ENCODE results near the gene TJP3. TPM values are rescaled to one million over a fixed set of nuclear protein-coding genes. Genes with fewer than 3 reads are reported as not detected.
"Not testable (repeated sequence)": the region's sequence is repeated elsewhere in the genome, so short reads cannot be mapped to it uniquely, and the experiment has no call there.

TJP3 gene
- total RNA-seq, 2 experiments from 2014 or later = 8.2 to 9.0 TPM

GRCh38 chr19:3753631-3754410, 45.6 kb downstream of the TJP3 start:
- Mint-ChIP-seq H3K4me3 (no peak overlapping the region), H3K9me3 (no peaks in the 10 kb centered on the region), H3K36me3 (ENCODE audit: low read depth) (peaks cover 65% of the 10 kb centered on the region), H3K4me1 (ENCODE audit: low read depth) (peaks cover 8% of the 10 kb centered on the region), H3K27ac (no peak overlapping the region), H3K27me3 (no peaks in the 10 kb centered on the region)
- Histone ChIP-seq H3K4me1 (ENCODE audit: insufficient read depth, low read length) (peaks cover 16% of the 10 kb centered on the region), H3K27ac (ENCODE audit: low read depth in 1 of 2, low read length in 2 of 2) (no peak overlapping the region), H3K4me3 (ENCODE audit: low read length) (no peak overlapping the region), H3K9me3 (ENCODE audit: control insufficient read depth in 1 of 2, insufficient read depth in 1 of 2, low read length in 2 of 2) (peaks cover 0 to 6% of the 10 kb centered on the region in 2 experiments), H3K27me3 (ENCODE audit: control insufficient read depth in 1 of 2, insufficient read depth in 2 of 2, low read length in 2 of 2) (no peaks in the 10 kb centered on the region), H3K36me3 (ENCODE audit: insufficient read depth, low read length) (peaks cover 59% of the 10 kb centered on the region)
- DNase-seq (no peak), ATAC-seq (ENCODE audit: poor library complexity) (no peak)
- intact Hi-C loops (cut with DNase I, micrococcal nuclease) = no loop called here
- TF ChIP-seq CTCF (IDR thresholded peaks at IDR 0.05) = no peak
- ChIA-PET POLR2A (interaction anchor here (2.4 kb wide), 1 partner anchor 9 kb away, joined by 8 read pairs; the partner anchor contains the start of genes APBA3 and MRPL54), CTCF (no interaction called here)

- peaks cover 46% of the 10 kb centered on the region for H3K4me1 ChIP-seq (ENCODE audit: insufficient read depth, low read length)
- H3K27ac Mint-ChIP-seq; H3K27me3 ChIP-seq (ENCODE audit: control insufficient read depth in 1 of 2, insufficient read depth in 2 of 2, low read length in 2 of 2); ATAC-seq (ENCODE audit: poor library complexity); CTCF ChIA-PET; H3K4me3 ChIP-seq (ENCODE audit: low read length); H3K9me3 ChIP-seq (ENCODE audit: control insufficient read depth in 1 of 2, insufficient read depth in 1 of 2, low read length in 2 of 2); POLR2A ChIA-PET; H3K4me3 Mint-ChIP-seq; H3K9me3 Mint-ChIP-seq; intact Hi-C loops (cut with DNase I, micrococcal nuclease); H3K27ac ChIP-seq (ENCODE audit: low read depth in 1 of 2, low read length in 2 of 2); H3K27me3 Mint-ChIP-seq; DNase-seq: not testable (repeated sequence)
- H3K36me3 ChIP-seq (ENCODE audit: insufficient read depth, low read length) = peaks cover 38% of the 10 kb centered on the region
- Mint-ChIP-seq H3K36me3 (ENCODE audit: low read depth) (peaks cover 58% of the 10 kb centered on the region), H3K4me1 (ENCODE audit: low read depth) (peaks cover 29% of the 10 kb centered on the region)
Observed at GRCh38 chr19:3757705-3758104, 49.5 kb downstream of the TJP3 start.

- H3K4me3 Mint-ChIP-seq = not testable (repeated sequence)
Observed at GRCh38 chr19:3758297-3758696, 50.1 kb downstream of the TJP3 start.

GRCh38 chr19:3759482-3760254, 51.5 kb downstream of the TJP3 start:
- no peak overlapping the region for H3K27ac ChIP-seq (ENCODE audit: low read depth in 1 of 2, low read length in 2 of 2)
- POLR2A ChIA-PET = interaction anchor here (0.7 to 4.7 kb wide), 3 partner anchors 18 to 62 kb away, joined by 3 to 46 read pairs (median 4); no protein-coding TSS in a partner anchor

More at GRCh38 chr19:3758297-3758696, 50.1 kb downstream of the TJP3 start:
- H3K9me3 ChIP-seq (ENCODE audit: control insufficient read depth in 1 of 2, insufficient read depth in 1 of 2, low read length in 2 of 2); H3K27me3 Mint-ChIP-seq; H3K27ac Mint-ChIP-seq; POLR2A ChIA-PET; ATAC-seq (ENCODE audit: poor library complexity); H3K4me3 ChIP-seq (ENCODE audit: low read length); H3K9me3 Mint-ChIP-seq; H3K27me3 ChIP-seq (ENCODE audit: control insufficient read depth in 1 of 2, insufficient read depth in 2 of 2, low read length in 2 of 2); DNase-seq; H3K27ac ChIP-seq (ENCODE audit: low read depth in 1 of 2, low read length in 2 of 2); intact Hi-C loops (cut with DNase I, micrococcal nuclease); CTCF ChIA-PET: not testable (repeated sequence)
- Mint-ChIP-seq H3K36me3 (ENCODE audit: low read depth) (peaks cover 59% of the 10 kb centered on the region), H3K4me1 (ENCODE audit: low read depth) (peaks cover 35% of the 10 kb centered on the region)
- Histone ChIP-seq H3K4me1 (ENCODE audit: insufficient read depth, low read length) (peaks cover 51% of the 10 kb centered on the region), H3K36me3 (ENCODE audit: insufficient read depth, low read length) (peaks cover 32% of the 10 kb centered on the region)

More at GRCh38 chr19:3759482-3760254, 51.5 kb downstream of the TJP3 start:
- H3K4me1 ChIP-seq (ENCODE audit: insufficient read depth, low read length) = peaks cover 58% of the 10 kb centered on the region
- peak overlapping the region; percentile 54 for H3K4me3 Mint-ChIP-seq
- CTCF ChIA-PET = no interaction called here
- no peaks in the 10 kb centered on the region for H3K9me3 ChIP-seq (ENCODE audit: control insufficient read depth in 1 of 2, insufficient read depth in 1 of 2, low read length in 2 of 2)
- H3K4me3 ChIP-seq (ENCODE audit: low read length) = no peak overlapping the region
- DNase-seq (no peak), ATAC-seq (ENCODE audit: poor library complexity) (no peak)
- no peaks in the 10 kb centered on the region for H3K9me3 Mint-ChIP-seq
- no peak for TF ChIP-seq CTCF (IDR thresholded peaks at IDR 0.05)
- no peaks in the 10 kb centered on the region for H3K27me3 ChIP-seq (ENCODE audit: control insufficient read depth in 1 of 2, insufficient read depth in 2 of 2, low read length in 2 of 2)
- H3K27ac Mint-ChIP-seq = peak overlapping the region; percentile 100
- no peaks in the 10 kb centered on the region for H3K27me3 Mint-ChIP-seq
- H3K4me1 Mint-ChIP-seq (ENCODE audit: low read depth) = peaks cover 36% of the 10 kb centered on the region
- H3K36me3 ChIP-seq (ENCODE audit: insufficient read depth, low read length) = peaks cover 30% of the 10 kb centered on the region
- intact Hi-C loops (cut with DNase I, micrococcal nuclease) = loop anchor here (2.0 to 10.0 kb wide), 4 partner anchors 37 to 325 kb away; partner anchors contain the start of gene EEF2 (in 2 of the 2)
- peaks cover 51% of the 10 kb centered on the region for H3K36me3 Mint-ChIP-seq (ENCODE audit: low read depth)

All from CD4-positive, alpha-beta T cell (primary cell).